IPS DF 19.7 (cell line): ENCODE results near the gene FAM163B.
"Not testable (repeated sequence)": the region's sequence is repeated elsewhere in the genome, so short reads cannot be mapped to it uniquely, and the experiment has no call there.

ENCODE experiments used
- DNase-seq: peaks from one replicate; pipeline ENCODE4 v3.0.0-alpha.2; 2013; ENCODE audit warnings: low read depth, low spot score

FAM163B gene

GRCh38 chr9:133569891-133570690, 39.1 kb downstream of the FAM163B start:
- no peak for DNase-seq

GRCh38 chr9:133569121-133569785, 39.9 kb downstream of the FAM163B start:
- no peak for DNase-seq

GRCh38 chr9:133568186-133568585, 41.0 kb downstream of the FAM163B start:
- DNase-seq: no peak

GRCh38 chr9:133566817-133567216, 42.4 kb downstream of the FAM163B start:
- DNase-seq: no peak

GRCh38 chr9:133566382-133566781, 42.8 kb downstream of the FAM163B start:
- no peak for DNase-seq

- DNase-seq: no peak
Observed at GRCh38 chr9:133564451-133565116, 44.6 kb downstream of the FAM163B start.

- DNase-seq: not testable (repeated sequence)
Observed at GRCh38 chr9:133563814-133564213, 45.4 kb downstream of the FAM163B start.

- no peak for DNase-seq
Observed at GRCh38 chr9:133563291-133563796, 45.8 kb downstream of the FAM163B start.

GRCh38 chr9:133562611-133563290, 46.4 kb downstream of the FAM163B start:
- no peak for DNase-seq

GRCh38 chr9:133561976-133562554, 47.1 kb downstream of the FAM163B start:
- DNase-seq: no peak

GRCh38 chr9:133560944-133561343, 48.2 kb downstream of the FAM163B start:
- DNase-seq: no peak

- DNase-seq: no peak
Observed at GRCh38 chr9:133560311-133560710, 48.9 kb downstream of the FAM163B start.

GRCh38 chr9:133558191-133559126, 50.7 kb downstream of the FAM163B start:
- DNase-seq: no peak

GRCh38 chr9:133557581-133557980, 51.6 kb downstream of the FAM163B start:
- no peak for DNase-seq

GRCh38 chr9:133556354-133556753, 52.8 kb downstream of the FAM163B start:
- DNase-seq: no peak

- DNase-seq: no peak
Observed at GRCh38 chr9:133554729-133555128, 54.5 kb downstream of the FAM163B start.

- no peak for DNase-seq
Observed at GRCh38 chr9:133553973-133554713, 55.0 kb downstream of the FAM163B start.

- DNase-seq: no peak
Observed at GRCh38 chr9:133553123-133553522, 56.1 kb downstream of the FAM163B start.

GRCh38 chr9:133552236-133552635, 57.0 kb downstream of the FAM163B start:
- DNase-seq: no peak

GRCh38 chr9:133551446-133551845, 57.7 kb downstream of the FAM163B start:
- DNase-seq: no peak
